Vagina (tissue), 2 donors: Measurements from ENCODE around the gene ROR1. TPM values are rescaled to one million over a fixed set of nuclear protein-coding genes. Genes with fewer than 3 reads are reported as not detected.
A peak's percentile ranks its signal among the peaks of the same experiment; 100 is the strongest.

Source experiments
- DNase-seq, 2 donors: peaks; one replicate each; pipeline ENCODE4 v3.0.0-alpha.2; 2017; ENCODE audit errors: extremely low spot score in 2 of 2
- H3K27ac ChIP-seq: fragments of 200-600 bp; sonication (generic); one replicate; pipeline ENCODE4 v1.5.1; 2019
- H3K27me3 ChIP-seq: fragments of 200-600 bp; sonication (generic); one replicate; pipeline ENCODE4 v1.5.1; 2019
- H3K36me3 ChIP-seq, 2 donors: fragments of 200-600 bp; sonication (generic); one replicate each; pipeline ENCODE4 v1.5.1; 2017 to 2019
- H3K4me1 ChIP-seq: fragments of 200-600 bp; sonication (generic); one replicate; pipeline ENCODE4 v1.5.1; 2019
- H3K4me3 ChIP-seq, 2 donors: fragments of 200-600 bp; sonication (generic); 1 replicate in 1 of 2; 2 replicates in 1 of 2; pipeline ENCODE4 v1.5.1; 2016 to 2019
- H3K9me3 ChIP-seq: fragments of 200-600 bp; sonication (generic); one replicate; pipeline ENCODE4 v1.5.1; 2019
- CTCF ChIP-seq, 3 experiments: fragments of 450-650 bp in 2 of 3; fragments of 200-600 bp in 1 of 3; sonication (generic) in 1 of 3; IDR thresholded peaks; one replicate each; pipeline ENCODE4 v1.5.1; 2017 to 2019; ENCODE audit warnings: antibody characterized with exemption in 3 of 3, mild to moderate bottlenecking in 2 of 3, moderate library complexity in 2 of 3
- POLR2A ChIP-seq, 2 donors: fragments of 450-650 bp; IDR thresholded peaks; one replicate each; pipeline ENCODE4 v1.6.1; 2017; ENCODE audit warnings: antibody characterized with exemption in 2 of 2, mild to moderate bottlenecking in 2 of 2, moderate library complexity in 2 of 2
- POLR2AphosphoS5 ChIP-seq, 2 donors: sonication (generic); formaldehyde crosslinking; IDR thresholded peaks; one replicate each; pipeline ENCODE4 v1.9.0; 2017; ENCODE audit warnings: antibody characterized with exemption in 2 of 2, mild to moderate bottlenecking in 2 of 2, low read depth in 1 of 2; ENCODE audit not compliant: insufficient read depth in 1 of 2
- intact Hi-C: fragments of 100-400 bp; cut with DNase I; formaldehyde crosslinking; loops from one replicate; pipeline ENCODE4 v1.15.1; 2023
- total RNA-seq: library from RNA; depleted of rRNA; stranded (reverse); fragments of >200 nt; gene quantifications from one replicate; pipeline ENCODE4 v1.2.3, GENCODE V29; 2016

ROR1 gene
- total RNA-seq, 1 donor from 2014 or later = 11.0 TPM

DNA sequence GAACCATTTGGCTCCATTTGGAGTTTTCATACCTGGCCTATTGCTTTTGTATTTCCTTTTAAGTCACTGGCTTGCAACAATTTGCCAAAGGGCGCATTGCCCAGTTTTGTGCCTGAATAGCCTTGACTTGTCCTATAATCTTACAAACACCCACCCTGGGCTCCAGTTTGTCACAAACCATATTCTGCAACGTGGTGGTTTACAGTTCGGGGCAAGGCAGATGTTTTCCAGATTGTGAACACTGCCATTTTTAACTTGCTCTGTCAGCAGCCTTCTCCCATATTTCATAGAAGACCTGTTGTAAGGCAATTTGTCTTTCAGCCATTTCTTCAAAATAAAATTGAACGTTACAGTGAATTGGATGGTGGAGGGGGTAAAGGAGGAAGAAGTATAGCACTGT, 376.4 kb downstream of the ROR1 start:
- Histone ChIP-seq H3K4me1 (no peaks in the 10 kb centered on the region), H3K27ac (no peak overlapping the region), H3K9me3 (no peaks in the 10 kb centered on the region), H3K4me3 (no peak overlapping the region), H3K27me3 (no peaks in the 10 kb centered on the region), H3K36me3 (no peaks in the 10 kb centered on the region)
- DNase-seq = peak in 1 of 2 donors; percentile 58
- intact Hi-C loops = no loop called here
- TF ChIP-seq POLR2AphosphoS5 (IDR thresholded peaks at IDR 0.05; ENCODE audit: insufficient read depth in 1 of 2, low read depth in 1 of 2) (no peak), CTCF (IDR thresholded peaks at IDR 0.05) (no peak), POLR2A (IDR thresholded peaks at IDR 0.05) (no peak)

DNA sequence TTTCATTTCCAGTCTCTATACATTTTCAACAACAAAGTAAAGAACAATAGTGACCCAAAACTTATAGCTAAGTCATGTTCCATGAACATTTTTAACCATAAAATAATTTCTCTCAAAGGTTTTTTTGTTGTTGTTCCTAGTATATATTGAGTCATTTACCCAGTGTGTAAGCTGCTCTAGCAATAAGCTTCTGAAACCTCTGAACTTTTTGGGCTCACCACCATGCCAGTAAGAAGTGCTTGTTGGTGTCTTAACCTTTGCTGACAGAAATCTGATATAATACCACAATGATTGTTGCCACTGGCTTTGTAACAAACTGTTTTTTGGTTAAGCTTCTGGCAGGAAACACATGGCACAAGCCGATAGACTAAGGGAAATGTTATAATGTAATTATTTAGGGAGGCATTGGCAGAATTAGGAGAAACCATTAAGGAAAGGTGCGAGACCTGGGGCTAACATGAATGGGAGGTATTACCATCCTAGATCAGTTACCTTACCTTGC, 377.0 kb downstream of the ROR1 start:
- H3K27ac ChIP-seq = no peak overlapping the region
- TF ChIP-seq POLR2AphosphoS5 (IDR thresholded peaks at IDR 0.05; ENCODE audit: insufficient read depth in 1 of 2, low read depth in 1 of 2) = no peak
- no peak for TF ChIP-seq POLR2A (IDR thresholded peaks at IDR 0.05)
- TF ChIP-seq CTCF (IDR thresholded peaks at IDR 0.05) = no peak
- no peak overlapping the region for H3K4me3 ChIP-seq
- DNase-seq = no peak
- H3K4me1 ChIP-seq = no peaks in the 10 kb centered on the region
- no peaks in the 10 kb centered on the region for H3K9me3 ChIP-seq
- H3K27me3 ChIP-seq = no peaks in the 10 kb centered on the region
- intact Hi-C loops = no loop called here
- H3K36me3 ChIP-seq = no peaks in the 10 kb centered on the region

DNA sequence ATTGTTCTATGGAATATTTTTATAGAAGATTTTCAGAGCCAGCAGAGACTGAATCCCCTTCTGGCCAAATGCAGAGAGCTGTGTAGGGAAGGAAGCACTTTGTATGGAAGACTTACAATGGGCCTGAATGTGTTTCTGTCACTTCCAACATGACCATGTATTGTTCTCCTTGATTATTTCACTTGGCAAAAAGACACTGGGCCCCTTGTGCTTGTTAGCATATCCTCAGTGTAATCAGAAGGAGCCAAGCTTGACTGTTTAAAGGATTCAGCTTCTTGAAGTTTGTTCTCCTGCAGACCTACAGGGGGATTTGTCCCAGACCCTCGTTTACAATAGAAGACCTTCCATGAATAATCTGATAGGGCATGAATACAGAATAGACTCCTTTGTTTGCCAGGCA, 381.5 kb downstream of the ROR1 start:
- Histone ChIP-seq H3K27me3 (no peaks in the 10 kb centered on the region), H3K4me1 (no peaks in the 10 kb centered on the region), H3K4me3 (no peak overlapping the region), H3K9me3 (no peaks in the 10 kb centered on the region), H3K27ac (no peak overlapping the region), H3K36me3 (peaks cover 0 to 4% of the 10 kb centered on the region in 2 donors)
- intact Hi-C loops = no loop called here
- no peak for DNase-seq
- no peak for TF ChIP-seq CTCF (IDR thresholded peaks at IDR 0.05)
- TF ChIP-seq POLR2AphosphoS5 (IDR thresholded peaks at IDR 0.05; ENCODE audit: insufficient read depth in 1 of 2, low read depth in 1 of 2) = no peak
- TF ChIP-seq POLR2A (IDR thresholded peaks at IDR 0.05) = no peak

- Histone ChIP-seq H3K4me3 (no peak overlapping the region), H3K27me3 (no peaks in the 10 kb centered on the region), H3K36me3 (peaks cover 0 to 4% of the 10 kb centered on the region in 2 donors), H3K4me1 (no peaks in the 10 kb centered on the region), H3K9me3 (no peaks in the 10 kb centered on the region), H3K27ac (no peak overlapping the region)
- TF ChIP-seq CTCF (IDR thresholded peaks at IDR 0.05) = no peak
- no peak for TF ChIP-seq POLR2AphosphoS5 (IDR thresholded peaks at IDR 0.05; ENCODE audit: insufficient read depth in 1 of 2, low read depth in 1 of 2)
- TF ChIP-seq POLR2A (IDR thresholded peaks at IDR 0.05) = no peak
- intact Hi-C loops = no loop called here
- no peak for DNase-seq
Measured at GRCh38 chr1:64161357-64161941, 387.6 kb downstream of the ROR1 start.

GRCh38 chr1:64162151-64162550, 388.3 kb downstream of the ROR1 start:
- H3K9me3 ChIP-seq = no peaks in the 10 kb centered on the region
- no peaks in the 10 kb centered on the region for H3K4me1 ChIP-seq
- DNase-seq = no peak
- H3K4me3 ChIP-seq = no peak overlapping the region
- no peak overlapping the region for H3K27ac ChIP-seq
- H3K36me3 ChIP-seq = peaks cover 0 to 4% of the 10 kb centered on the region in 2 donors
- intact Hi-C loops = no loop called here
- no peaks in the 10 kb centered on the region for H3K27me3 ChIP-seq
- TF ChIP-seq POLR2AphosphoS5 (IDR thresholded peaks at IDR 0.05; ENCODE audit: insufficient read depth in 1 of 2, low read depth in 1 of 2) (no peak), POLR2A (IDR thresholded peaks at IDR 0.05) (no peak), CTCF (IDR thresholded peaks at IDR 0.05) (no peak)
